Activated T-cell treated with anti-CD3 and anti-CD28 coated beads for 4 hours (primary cell): Measurements from ENCODE around the gene LAMC3.

Source experiments
- DNase-seq: peaks from one replicate; pipeline ENCODE4 v3.0.0-alpha.2; 2020

The LAMC3 gene

DNA sequence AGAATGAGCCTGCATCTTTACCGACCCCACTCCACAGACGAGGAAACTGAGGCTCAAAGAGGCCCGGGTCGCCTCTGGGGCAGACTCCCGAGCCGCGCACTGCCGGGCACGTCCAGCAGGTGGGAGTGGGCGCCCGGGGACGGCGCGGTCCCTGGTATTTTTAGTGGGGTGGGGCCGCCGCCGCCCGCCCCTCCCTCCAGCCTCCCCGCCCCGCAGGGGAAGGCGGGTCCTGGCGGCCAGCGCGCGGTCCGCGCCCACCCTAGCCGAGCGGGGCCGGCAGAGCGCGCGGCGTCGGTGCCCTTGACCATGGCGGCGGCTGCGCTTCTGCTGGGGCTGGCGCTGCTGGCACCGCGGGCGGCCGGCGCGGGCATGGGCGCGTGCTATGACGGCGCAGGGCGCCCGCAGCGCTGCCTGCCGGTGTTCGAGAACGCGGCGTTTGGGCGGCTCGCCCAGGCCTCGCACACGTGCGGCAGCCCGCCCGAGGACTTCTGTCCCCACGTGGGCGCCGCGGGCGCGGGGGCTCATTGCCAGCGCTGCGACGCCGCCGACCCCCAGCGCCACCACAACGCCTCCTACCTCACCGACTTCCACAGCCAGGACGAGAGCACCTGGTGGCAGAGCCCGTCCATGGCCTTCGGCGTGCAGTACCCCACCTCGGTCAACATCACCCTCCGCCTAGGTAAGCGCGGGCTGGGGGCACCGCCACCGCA, at the start of gene LAMC3:
Gene LAMC3 (plus strand): TSS at position 266 of the 710 bp plus-strand sequence. CDS start 41 bp downstream, at position 307.
- DNase-seq, result no peak

DNA sequence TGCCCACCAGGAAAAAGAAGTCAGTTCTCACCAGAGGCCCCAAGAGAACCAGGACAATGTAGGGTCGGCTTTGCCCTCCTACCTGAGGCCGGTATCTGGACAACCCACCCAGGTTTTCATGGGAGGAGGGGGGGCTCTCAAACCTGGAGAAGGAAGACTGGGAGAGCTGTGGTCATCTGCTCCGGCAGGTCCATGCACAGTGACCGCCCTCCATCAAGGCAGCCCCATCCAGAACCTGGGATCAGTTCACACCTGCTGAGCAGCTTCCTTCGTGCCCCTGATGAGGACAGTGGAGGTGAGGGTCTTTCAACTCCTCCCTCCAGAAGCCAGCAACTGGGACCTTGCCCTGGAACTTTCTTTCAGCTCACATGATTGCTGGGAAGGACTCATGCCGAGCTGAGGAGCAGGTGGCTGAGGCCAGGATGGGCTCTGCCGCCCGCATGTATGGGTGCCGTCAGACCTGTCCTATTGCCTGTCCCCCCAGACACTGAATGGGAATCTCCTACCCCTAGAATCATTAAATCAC, 49.1 kb upstream of the LAMC3 start:
- DNase-seq, result no peak

DNA sequence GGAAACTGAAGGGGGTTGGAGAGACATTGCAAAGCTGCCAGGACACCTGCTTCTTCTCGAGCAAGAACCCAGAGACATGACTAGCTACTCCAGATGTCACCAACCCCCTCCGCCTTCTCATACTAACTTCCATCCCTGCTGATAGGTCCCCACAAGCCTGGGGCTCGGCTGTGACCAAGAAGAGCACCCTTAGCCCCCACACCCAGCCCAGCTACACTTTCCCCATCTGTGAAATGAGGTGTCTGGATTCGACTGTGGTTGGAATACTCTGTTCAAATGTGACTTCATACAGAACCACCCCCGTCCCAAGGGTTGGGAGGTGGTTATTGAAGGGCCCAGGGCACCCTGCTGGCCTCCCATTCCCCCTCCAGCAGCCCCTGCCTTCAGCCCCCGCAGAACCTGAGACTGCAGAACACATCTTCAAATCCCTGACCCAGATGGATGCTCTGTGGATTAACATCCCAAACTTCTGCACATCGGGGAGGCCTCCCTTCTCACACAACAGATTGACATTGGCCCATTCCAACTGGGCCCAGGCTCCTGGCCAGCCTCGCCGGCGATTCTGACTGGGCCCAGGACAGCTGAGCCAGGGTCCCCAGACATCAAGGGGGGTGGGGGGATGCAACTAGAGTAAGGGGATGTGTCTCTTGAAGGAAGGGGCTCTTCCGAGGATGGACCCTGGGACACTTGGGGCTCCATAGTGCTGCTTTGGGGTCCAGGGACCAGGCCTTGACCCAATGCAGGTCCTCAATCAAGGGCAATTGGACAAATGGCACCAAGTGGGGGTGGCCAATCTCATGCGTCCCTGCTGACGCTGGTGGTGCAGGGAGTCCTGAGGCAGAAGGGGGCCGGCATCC, 48.2 kb upstream of the LAMC3 start:
- no peak for DNase-seq

DNA sequence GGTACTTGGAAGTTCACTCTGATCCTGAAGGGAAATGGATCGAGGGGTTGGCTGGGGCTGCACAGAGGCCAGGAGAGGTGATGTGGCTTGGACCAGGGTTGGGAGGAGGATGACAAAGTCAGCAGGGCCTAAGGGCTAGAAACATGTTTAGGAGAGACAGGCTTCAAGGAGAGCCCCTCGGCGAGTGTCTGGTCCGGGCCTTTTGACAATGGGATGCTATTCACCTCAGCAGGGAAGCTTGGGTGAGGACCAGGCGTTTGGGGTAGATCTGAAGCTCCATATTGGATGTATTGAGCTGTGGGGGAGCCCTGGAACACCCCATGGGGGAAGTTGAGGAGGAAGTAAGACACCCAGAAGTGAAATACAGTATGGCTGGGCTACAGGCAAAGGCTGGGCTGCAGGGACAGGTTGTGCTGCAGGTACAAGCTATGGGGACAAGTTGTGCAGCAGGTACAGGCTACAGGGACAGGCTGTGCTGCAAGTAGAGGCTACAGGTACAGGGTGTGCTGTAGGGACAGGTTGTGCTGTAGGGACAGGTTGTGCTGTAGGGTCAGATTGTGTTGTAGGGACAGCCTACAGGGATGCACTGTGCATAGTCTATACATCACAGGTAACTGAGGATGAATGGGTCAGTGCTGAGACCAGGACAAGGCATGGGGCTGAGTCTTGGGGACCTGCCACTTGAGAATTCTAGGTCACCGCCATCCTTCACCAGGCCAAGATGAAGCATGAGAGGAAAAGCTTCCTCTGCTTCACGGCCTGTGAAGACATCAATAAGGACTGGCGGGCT, 47.3 kb upstream of the LAMC3 start:
- DNase-seq, result no peak

DNA sequence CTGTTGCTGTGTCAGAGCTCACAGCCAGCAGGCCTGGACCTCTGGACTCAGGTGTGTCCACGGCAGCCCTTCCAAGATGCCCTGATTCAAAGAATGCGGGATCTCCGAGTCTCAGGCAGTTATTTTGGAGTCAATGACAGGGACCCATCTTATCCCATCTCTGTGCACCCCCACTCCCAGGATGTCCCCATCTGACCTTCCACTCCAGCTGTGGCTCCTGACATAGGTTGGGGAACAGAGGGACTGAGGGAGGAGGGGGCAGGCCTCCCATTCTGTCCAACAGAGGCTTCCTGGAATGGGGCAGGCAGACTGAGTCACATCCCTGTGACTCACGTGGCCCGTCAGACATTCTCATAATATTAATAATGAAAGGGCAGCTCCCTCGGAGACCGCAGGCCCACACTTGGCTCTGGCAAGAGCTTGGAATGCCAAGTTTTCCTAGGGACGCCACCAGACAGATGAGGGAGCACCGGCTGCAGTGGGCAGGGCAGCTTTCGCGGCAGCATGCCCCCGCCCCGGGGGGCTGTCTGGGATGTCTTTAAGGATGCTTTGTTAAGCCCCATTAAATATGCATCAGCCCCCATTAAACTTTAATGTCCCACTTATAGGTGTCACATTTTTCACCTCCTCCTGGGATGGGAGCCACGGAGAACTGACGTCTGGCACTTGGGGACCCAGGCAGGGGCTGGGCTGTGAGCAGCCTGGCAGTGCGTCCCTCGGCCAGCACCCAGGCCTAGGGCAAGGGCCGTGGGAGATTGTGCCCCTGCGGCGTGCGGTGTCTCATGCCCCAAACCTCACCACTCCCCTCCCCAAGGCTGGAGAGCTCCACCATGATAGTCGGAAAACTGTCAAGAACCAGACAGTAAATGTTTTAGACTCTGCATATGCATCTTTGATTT, 46.3 kb upstream of the LAMC3 start:
- DNase-seq, result no peak

DNA sequence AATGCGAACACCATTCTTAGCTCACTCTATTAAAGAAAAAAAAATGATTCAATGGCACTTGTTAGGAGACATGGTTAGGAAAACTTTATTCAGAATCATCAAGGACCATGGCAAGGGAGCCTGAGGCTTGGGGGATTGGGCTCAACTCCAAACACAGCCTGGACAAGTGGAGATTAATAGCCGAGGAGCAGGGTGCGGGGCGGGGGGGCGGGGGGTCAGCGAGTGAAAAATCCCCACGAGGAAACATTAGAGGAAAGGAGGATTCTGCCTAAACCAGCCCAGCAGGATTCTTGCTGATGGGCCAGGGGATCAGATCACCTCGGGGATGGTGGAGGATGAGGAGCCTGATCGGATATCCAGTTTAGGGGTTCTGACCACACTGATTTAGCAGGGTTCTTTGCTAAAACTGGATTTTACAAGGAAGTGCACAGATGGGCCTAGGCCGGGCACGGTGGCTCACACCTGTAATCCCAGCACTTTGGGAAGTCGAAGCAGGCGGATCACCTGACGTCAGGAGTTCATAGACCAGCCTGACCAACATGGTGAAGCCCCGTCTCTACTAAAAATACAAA, 45.6 kb upstream of the LAMC3 start:
- DNase-seq, result no peak

DNA sequence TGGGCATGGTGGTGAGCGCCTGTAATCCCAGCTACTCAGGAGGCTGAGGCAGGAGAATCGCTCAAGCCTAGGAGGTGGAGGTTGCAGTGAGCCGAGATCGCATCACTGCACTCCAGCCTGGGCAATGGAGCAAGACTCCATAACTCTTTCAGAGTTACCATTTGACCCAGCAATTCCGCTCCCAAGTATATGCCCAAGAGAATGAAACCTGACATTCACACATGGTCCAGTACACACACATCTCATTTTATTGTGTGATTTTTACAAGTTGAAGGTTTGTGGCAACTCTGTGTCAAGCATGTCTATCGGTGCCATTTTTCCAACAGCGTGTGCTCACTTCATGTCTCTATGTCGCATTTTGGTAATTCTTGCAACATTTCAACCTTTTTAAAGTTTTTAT, 45.1 kb upstream of the LAMC3 start:
- DNase-seq, result no peak

DNA sequence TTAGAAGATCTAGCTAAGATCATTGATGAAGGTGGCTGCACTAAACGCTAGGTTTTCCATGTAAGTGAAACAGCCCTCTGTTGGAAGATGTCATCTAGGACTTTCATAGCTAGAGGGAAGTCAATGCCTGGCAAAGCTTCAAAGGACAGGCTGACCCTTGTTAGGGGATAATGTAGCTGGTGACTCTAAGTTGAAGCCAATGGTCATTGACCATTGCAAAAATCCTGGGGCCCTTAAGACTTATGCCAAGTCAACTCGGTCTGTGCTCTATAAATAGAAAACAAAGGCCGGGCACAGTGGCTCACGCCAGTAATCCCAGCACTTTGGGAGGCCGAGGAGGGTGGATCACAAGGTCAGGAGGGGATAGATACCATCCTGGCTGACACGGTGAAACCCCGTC, 43.3 kb upstream of the LAMC3 start:
- DNase-seq, result no peak

DNA sequence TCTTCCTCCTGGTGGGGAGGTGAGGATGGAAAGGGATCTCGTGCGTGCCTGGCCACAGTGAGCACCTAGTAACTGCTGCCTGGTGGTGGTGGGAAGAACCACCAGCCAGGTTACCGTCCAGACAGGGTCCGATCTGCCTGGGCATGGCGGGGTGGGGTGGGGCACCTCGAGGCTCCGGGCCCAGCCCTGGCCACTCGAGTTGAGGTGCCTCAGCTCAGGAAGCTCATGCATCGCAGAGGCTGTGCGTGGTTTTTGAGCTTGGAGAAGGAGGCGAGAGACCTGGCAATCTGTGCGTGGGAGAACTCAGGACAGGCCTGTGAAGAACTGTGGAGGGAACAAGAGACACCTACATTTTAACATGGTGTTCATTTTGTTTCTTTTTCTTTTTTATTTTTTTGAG, 38.9 kb upstream of the LAMC3 start:
- no peak for DNase-seq

DNA sequence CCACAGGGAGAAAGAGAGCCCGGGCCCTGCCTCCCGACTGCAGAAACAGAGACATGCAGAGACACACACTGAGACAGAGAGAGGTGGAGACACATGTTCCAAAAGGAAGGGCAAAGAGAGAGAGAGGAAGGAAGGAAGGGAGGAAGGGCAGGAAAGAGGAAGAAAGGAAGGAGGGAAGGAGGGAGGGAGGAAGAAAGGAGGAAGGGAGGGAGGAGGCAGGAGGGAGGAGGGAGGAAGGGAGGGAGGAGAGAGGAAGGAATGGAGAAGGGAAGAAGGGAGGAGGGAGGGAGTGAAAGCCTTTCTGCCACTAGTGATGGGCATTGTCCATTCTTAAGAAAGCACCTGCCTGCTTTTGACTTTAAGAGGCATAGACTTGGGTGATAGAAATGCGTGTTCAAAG, 38.1 kb upstream of the LAMC3 start:
- no peak for DNase-seq

DNA sequence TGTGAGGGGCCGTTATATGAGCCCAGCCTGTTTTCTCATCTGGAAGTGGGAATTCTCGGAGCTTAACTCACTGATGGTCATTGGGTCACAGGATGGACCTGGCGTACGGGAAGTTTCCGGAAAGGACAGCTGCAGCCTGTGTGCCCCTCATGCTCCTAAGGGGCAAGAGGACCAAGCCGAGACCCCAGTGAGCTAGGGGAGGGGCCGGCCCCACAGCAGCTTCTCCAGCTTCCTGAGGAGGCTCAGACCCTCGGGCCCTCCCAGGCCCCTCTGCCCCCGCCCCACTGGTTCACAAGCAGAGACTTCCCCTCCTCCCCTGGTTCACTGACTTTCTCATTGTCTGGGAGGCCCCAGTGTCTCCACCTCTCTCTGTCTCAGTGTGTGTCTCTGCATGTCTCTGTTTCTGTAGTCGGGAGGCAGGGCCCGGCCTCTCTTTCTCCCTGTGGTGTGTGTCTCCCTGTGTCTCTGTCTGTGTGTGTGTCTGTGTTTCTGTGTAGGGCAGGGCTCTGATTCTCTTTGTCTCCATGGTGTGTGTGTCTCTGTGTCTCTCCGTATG, 37.6 kb upstream of the LAMC3 start:
- no peak for DNase-seq

DNA sequence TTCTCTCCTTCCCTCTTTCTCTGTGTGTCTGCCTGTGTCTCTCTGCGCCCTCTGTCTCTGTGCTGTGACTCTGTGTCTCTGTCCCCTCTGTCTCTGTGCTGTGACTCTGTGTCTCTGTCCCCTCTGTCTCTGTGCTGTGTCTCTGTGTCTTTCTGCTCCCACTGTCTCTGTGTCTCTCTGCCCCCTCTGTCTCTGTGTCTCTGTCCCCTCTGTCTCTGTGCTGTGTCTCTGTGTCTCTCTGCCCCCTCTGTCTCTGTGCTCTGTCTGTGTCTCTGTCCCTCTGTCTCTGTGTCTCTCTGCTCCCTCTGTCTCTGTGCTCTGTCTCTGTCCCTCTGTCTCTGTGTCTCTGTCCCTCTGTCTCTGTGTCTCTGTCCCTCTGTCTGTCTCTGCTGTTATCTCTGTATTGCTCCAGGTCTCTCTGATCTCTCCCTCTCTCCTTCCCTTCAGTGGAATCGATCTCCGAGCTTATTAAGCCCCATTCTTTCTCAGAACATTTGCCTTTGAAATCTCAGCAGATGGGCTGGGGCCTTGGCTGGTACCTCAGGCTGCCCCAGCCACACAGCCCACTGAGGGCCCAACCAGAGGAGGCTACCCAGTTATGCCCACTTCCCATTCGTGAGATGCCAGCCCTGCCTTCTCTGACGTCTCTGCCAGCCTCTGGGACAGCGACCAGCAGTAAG, 36.6 kb upstream of the LAMC3 start:
- no peak for DNase-seq

DNA sequence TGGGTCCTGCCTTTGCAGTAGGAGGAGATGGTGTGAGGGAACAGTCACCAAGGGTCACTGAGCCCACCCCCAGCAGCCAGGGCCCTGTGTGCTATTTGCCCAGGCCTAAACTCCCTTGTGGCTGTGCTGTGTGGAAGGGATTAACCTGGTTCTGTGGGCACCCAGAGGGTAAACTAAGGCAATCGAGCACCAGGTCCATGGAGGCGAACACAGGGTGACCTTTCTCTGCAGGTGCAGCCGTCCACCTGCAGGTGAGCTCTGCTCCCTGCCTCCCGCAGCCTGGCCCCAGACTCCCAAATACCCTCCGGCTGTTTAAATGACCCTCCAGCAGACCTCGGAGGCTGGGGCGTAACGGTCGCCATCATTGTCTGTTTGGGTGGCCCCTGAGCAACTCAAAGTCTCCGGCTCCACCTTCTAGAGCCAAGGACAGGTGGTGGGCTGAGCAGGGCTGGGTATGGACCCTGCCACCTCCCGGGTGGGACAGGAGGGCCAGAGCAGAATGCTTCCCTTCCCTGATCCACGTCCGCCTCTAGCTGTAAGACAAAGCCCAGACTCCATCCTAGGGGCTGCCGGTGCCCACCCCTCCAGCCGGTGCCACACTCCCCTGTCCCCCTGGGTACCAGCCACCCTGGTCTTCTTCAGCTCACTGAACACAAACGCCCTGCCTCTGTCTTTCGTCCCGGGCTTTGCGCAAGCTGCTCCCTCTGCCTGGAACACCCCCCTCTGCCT, 35.9 kb upstream of the LAMC3 start:
- no peak for DNase-seq

DNA sequence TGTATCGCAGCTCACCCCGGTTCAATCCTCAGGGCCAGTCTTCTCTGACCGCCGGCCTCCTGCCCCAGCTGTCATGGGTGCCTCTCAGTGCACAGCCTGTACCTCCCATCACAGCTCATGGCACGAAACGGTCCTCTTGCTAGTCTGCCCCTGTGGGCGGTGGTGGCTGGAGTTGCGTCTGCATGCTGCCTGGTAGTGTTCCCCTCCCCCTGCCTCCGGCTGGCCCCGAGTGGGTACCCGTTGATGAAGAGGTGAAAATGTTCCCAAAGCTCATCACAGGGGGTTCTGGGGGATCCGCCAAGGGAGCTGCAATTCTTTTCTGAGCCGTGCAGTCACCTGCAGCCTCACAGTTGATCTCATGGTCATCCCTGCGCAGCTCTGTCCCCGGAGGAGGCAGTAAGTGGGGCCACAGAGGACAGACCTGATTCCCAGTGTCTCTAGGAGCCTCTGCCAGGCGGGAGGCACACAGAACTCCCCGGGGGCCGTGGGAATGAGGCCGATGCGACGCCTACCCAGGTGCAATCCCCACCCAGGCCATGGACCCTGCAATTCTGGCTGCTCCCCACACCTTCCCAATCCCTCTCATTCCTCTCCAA, 35.2 kb upstream of the LAMC3 start:
- DNase-seq, result no peak

DNA sequence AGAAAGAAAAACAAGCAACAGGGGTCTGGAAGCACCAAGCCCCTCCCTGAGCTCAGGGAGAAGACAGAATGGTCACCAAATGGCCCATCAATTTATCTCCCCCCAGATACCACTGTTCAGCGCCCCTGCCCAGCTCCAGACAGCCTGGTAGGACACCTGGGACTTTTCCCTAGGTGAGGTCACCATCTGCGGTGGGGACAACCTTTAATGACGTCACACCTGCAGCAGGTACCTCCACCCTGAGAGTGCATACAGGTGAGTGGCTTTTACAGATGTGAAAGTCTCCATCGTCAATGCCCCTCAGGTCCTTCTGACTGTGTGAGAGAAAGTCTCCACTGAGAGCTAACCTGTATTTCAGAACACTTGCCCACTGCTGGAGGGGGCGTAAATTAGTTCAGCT, 34.3 kb upstream of the LAMC3 start:
- no peak for DNase-seq

DNA sequence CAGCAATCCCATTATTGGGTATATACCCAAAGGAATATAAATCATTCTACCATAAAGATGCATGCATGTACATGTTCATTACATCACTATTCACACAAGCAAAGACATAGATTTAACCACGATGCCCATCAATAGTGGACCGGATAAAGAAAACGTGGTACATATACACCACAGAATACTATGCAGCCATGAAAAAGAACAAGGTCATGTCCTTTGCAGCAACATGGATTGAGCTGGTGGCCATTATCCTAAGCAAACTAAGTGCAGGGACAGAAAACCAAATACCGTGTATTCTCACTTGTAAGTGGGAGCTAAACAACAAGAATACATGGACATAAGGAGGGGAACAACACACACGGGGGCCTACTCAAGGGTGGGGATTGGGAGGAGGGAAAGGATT, 33.8 kb upstream of the LAMC3 start:
- DNase-seq, result no peak

DNA sequence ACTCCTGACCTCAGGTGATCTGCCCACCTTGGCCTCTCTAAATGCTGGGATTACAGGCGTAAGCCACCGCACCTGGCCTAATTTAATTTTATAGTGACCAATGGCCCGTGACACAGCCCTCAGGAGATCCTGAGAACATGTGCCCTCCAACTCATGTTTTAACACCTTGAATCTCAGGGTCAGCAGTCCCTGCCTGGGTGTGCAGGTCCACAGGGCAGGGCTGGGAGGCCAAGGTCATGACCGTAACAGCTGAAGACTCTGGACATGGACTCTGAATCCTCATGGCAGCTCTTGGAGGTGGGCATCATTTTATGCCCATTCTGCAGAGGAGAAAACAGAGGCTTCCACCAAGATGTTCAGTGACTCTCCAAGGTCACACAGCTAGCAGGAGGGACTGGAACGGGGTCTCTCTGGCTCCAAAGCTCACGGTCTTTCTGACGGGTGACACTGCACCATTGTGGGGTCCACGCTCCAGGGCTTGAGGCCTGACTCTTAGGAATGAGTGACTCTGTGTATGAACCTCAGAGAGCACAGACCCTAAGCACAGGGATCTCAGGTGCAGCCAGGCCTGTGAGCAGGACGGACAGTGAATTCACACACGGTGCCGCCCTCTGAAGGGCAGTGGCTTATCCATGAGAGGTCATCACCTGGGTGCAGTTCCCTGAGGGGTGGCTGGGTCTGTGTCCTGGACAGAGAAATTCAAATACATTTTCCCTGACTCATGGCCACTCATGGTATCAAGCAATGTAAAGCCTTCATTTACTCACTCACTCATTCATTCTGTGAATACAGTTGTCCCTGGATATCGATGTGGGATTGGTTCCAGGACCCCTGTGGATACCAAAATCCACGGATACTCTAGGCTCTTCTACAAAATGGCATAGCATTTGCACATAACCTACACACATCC, 32.8 kb upstream of the LAMC3 start:
- DNase-seq, result no peak

DNA sequence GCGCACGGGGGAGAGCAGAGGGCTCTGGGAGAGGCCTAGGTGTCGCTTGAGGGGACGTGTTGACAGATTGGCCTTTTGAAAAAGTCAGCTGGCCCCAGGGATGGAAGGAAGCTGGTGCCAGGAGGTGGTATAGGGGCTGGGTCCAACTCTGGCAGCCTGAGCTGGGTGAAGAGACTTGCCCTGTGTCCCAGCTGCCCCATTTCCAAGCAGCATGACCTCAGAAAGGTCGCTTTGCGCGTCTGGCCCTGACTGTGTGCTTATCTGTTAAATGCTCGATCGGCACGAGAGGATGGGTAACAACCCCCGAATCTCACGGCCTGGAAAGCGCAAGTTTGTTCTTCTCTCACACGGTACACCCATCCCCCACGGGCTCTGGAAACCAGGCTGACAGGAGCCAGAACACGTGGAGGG, 31.2 kb upstream of the LAMC3 start:
- no peak for DNase-seq
